22Rv1 (cell line): ENCODE measurements around the gene CHMP3.
"Not testable (repeated sequence)": the region's sequence is repeated elsewhere in the genome, so short reads cannot be mapped to it uniquely, and the experiment has no call there.

Source experiments
- H3K27ac ChIP-seq: fragments of 450-650 bp; 2 replicates; pipeline ENCODE4 v1.5.1; 2017
- CTCF ChIP-seq: fragments of 450-650 bp; IDR thresholded peaks from 2 replicates; pipeline ENCODE4 v1.5.1; 2017; ENCODE audit warnings: mild to moderate bottlenecking
- ZFX ChIP-seq: fragments of 450-650 bp; IDR thresholded peaks from 2 replicates; pipeline ENCODE4 v1.6.1; 2017; ENCODE audit warnings: antibody characterized with exemption, borderline replicate concordance

The CHMP3 gene

GRCh38 chr2:86566158-86566820, 3.0 kb upstream of the CHMP3 start:
- H3K27ac ChIP-seq = no peak overlapping the region
- TF ChIP-seq ZFX = no peak
- TF ChIP-seq CTCF = no peak

GRCh38 chr2:86563650-86564061, 413 bp upstream of the CHMP3 start:
- no peak for TF ChIP-seq CTCF
- TF ChIP-seq ZFX = no peak
- peak overlapping the region; percentile 94 for H3K27ac ChIP-seq

DNA sequence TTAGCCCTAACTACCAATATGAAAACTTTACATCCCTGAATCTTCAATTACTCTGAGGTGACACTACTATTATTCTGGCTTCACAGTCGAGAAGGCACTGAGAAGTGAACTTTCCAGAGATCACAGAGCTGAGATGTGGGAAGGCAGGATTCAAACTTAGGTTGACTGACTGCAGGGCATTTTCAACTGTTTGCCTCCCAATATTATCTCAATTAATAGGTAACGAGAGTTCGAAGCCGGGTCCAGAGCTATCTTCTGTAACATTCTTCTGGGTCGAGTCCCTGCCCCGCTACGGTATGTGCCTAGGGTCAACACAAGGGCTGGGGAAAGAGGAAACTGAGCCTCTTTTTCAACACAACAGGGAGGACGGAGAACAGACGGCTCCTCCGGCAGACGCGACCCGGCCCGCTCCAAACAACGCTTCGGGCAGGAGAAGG, 740 bp downstream of the CHMP3 start:
- no peak for TF ChIP-seq CTCF
- peak overlapping the region; percentile 94 for H3K27ac ChIP-seq

- no peak for TF ChIP-seq CTCF
- TF ChIP-seq ZFX = no peak
- H3K27ac ChIP-seq = no peak overlapping the region
These were observed 5.4 kb downstream of the CHMP3 start for GRCh38 chr2:86557836-86558235.

- H3K27ac ChIP-seq = no peak overlapping the region
- TF ChIP-seq ZFX = no peak
- TF ChIP-seq CTCF = no peak
These were observed 6.7 kb downstream of the CHMP3 start for GRCh38 chr2:86556508-86556907.

GRCh38 chr2:86552889-86553288, 10.4 kb downstream of the CHMP3 start:
- no peak overlapping the region for H3K27ac ChIP-seq
- no peak for TF ChIP-seq CTCF
- no peak for TF ChIP-seq ZFX

GRCh38 chr2:86549963-86550725, 13.1 kb downstream of the CHMP3 start:
- H3K27ac ChIP-seq = not testable (repeated sequence)

- H3K27ac ChIP-seq = not testable (repeated sequence)
These were observed 13.8 kb downstream of the CHMP3 start for GRCh38 chr2:86549440-86549839.

DNA sequence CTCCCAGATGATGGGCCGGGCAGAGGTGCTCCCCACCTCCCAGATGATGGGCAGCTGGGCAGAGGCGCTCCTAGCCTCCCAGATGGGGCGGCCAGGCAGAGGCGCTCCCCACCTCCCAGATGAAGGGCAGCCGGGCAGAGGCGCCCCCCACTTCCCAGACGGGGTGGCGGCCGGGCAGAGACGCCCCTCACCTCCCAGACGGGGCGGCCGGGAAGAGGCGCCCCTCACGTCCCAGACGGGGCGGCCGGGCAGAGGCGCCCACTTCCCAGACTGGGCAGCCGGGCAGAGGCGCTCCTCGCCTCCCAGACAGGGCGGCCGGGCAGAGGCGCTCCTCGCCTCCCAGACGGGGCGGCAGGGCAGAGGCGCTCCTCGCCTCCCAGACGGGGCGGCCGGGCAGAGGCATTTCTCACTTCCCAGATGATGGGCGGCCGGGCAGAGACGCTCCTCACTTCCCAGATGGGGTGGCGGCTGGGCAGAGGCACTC, 14.3 kb downstream of the CHMP3 start:
- not testable (repeated sequence) for H3K27ac ChIP-seq

GRCh38 chr2:86548165-86548912, 14.9 kb downstream of the CHMP3 start:
- H3K27ac ChIP-seq = not testable (repeated sequence)

GRCh38 chr2:86545296-86545924, 17.8 kb downstream of the CHMP3 start:
- not testable (repeated sequence) for H3K27ac ChIP-seq
